Measurements from ENCODE around the gene PRRG2.

GRCh38 chr19:49629659-49630058 is 48.5 kb downstream of the PRRG2 start:
- TF ChIP-seq TCF12 (IDR thresholded peaks at IDR 0.05; ENCODE audit: low read depth) = no peak
- TF ChIP-seq EP300 (IDR thresholded peaks at IDR 0.05; ENCODE audit: borderline replicate concordance) = no peak
- TF ChIP-seq RAD21 (IDR thresholded peaks at IDR 0.05; ENCODE audit: low read depth) = no peak
- no peak for TF ChIP-seq TAF1 (IDR thresholded peaks at IDR 0.05; ENCODE audit: low read depth)
- TF ChIP-seq FOXM1 (IDR thresholded peaks at IDR 0.05; ENCODE audit: borderline replicate concordance, low read depth) = no peak
- TF ChIP-seq TEAD4 (IDR thresholded peaks at IDR 0.05) = no peak
- TF ChIP-seq ZBTB7A (IDR thresholded peaks at IDR 0.05; ENCODE audit: low read depth) = no peak
